Activated CD8-positive, alpha-beta memory T cell treated with anti-CD3 and anti-CD28 coated beads, Interleukin-2, amount 10 ng/mL, durations not matched to agents 7 days and 5 days (primary cell): ENCODE results near the gene TMEM126B. TPM values are rescaled to one million over a fixed set of nuclear protein-coding genes. Genes with fewer than 3 reads are reported as not detected.
A peak's percentile ranks its signal among the peaks of the same experiment; 100 is the strongest.
"Not testable (repeated sequence)": the region's sequence is repeated elsewhere in the genome, so short reads cannot be mapped to it uniquely, and the experiment has no call there.

Experiments
- ATAC-seq: fragments of 150-1000 bp; cut with Tn5 transposase; one replicate; pipeline ENCODE4 v1.10.0; 2021; ENCODE audit warnings: moderate library complexity
- CTCF ChIA-PET: fragments of 350-600 bp; sonication (Branson Sonifier 250); formaldehyde crosslinking; loops from one replicate; lab custom pipeline; 2021; ENCODE audit warnings: antibody characterized with exemption; lab: Charles Lee
- DNase-seq: peaks from one replicate; pipeline ENCODE4 v3.0.0-alpha.2; 2020
- H3K27ac Mint-ChIP-seq: one replicate; pipeline ENCODE4 v1.8.0; 2021; ENCODE audit warnings: mild to moderate bottlenecking, mixed read lengths
- H3K27me3 Mint-ChIP-seq: one replicate; pipeline ENCODE4 v1.8.0; 2021; ENCODE audit warnings: mixed read lengths
- H3K36me3 Mint-ChIP-seq: one replicate; pipeline ENCODE4 v1.8.0; 2021; ENCODE audit warnings: mild to moderate bottlenecking, mixed read lengths
- H3K4me1 Mint-ChIP-seq: one replicate; pipeline ENCODE4 v1.8.0; 2021; ENCODE audit warnings: mixed read lengths
- H3K4me3 Mint-ChIP-seq: one replicate; pipeline ENCODE4 v1.8.0; 2021; ENCODE audit warnings: mild to moderate bottlenecking, moderate library complexity, mixed read lengths
- H3K9me3 Mint-ChIP-seq: one replicate; pipeline ENCODE4 v1.8.0; 2022; ENCODE audit warnings: low read depth, mixed read lengths
- total RNA-seq, 2 experiments: library from RNA; stranded (reverse); gene quantifications; one replicate each; pipeline ENCODE4 v1.2.3, GENCODE V29; 2021

Gene TMEM126B
- 10 to 100 TPM; 49.3 to 63.1 TPM for total RNA-seq

DNA sequence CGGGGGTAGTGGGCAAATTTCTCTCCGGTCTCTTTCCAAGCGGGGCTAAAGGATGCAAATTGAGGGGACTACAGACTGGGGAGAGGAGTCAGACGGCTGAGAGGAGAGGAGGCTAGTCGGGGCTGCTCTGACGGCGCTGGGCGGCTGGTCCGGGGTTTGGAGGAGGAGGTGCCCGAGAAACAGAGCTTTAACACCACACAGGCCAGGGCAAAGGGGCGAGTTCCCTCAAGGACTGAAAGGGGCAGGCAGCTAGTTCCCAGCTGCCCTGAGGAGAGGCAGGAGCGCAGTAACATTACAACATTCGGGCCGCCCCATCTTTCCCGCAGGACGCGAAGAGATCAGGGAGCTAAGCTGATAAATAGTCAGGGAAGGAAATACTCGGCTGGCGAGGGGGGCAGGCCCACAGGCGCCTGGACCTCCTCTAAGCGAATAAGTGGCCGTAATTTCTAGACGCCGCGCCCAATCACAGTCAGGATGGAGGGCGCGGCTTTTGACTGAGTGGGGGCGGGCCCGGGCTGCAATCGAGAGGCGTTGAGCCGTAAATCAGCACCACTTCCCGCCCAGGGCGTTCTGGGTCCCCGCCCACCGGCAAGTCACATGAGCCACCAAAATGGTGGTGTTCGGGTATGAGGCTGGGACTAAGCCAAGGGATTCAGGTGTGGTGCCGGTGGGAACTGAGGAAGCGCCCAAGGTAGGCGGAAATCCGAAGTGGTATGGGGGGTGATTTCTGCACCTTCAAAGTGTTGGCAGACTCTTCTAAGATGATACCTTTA is at the start of gene TMEM126B:
Gene TMEM126B (plus strand): TSS at position 596 of the 773 bp plus-strand sequence. CDS start 15 bp downstream, at position 611.
- Mint-ChIP-seq H3K36me3 (peaks cover 15% of the 10 kb centered on the region), H3K9me3 (no peaks in the 10 kb centered on the region), H3K4me3 (peak within 1 kb of the TSS; percentile 91), H3K27ac (peak within 1 kb of the TSS; percentile 91), H3K4me1 (peaks cover 38% of the 10 kb centered on the region), H3K27me3 (peaks cover 2% of the 10 kb centered on the region)
- ATAC-seq = peak; percentile 99
- peak; percentile 99 for DNase-seq
- CTCF ChIA-PET = interaction anchor here (0.7 to 1.7 kb wide), 7 partner anchors 9 to 227 kb away, joined by 3 to 6 read pairs (median 5); partner anchors contain the start of genes CCDC83 and TMEM126A

DNA sequence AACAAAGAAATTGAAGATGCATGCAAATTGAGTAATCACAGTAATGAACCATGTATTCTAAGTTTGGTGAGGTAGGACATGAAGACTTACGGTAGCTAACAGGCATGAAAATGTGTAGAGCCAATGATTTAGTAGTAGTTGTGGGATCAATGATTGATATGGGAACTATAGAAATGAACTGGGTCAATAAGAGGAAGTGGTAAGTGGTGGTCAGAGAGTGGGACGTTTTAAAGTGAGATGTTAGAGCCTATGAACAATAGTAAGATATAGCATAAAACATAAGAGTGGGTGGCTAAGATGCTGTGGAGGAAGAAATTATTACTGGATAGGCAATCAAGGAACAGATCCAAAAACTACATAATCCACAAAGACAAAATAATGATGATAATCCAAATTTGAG is 46.3 kb upstream of the TMEM126B start:
- Mint-ChIP-seq H3K9me3 (peaks cover 2% of the 10 kb centered on the region), H3K4me3 (no peak overlapping the region), H3K27me3 (peaks cover 21% of the 10 kb centered on the region), H3K27ac (no peak overlapping the region), H3K4me1 (peaks cover 7% of the 10 kb centered on the region), H3K36me3 (no peaks in the 10 kb centered on the region)
- no peak for DNase-seq
- CTCF ChIA-PET = no interaction called here
- no peak for ATAC-seq

DNA sequence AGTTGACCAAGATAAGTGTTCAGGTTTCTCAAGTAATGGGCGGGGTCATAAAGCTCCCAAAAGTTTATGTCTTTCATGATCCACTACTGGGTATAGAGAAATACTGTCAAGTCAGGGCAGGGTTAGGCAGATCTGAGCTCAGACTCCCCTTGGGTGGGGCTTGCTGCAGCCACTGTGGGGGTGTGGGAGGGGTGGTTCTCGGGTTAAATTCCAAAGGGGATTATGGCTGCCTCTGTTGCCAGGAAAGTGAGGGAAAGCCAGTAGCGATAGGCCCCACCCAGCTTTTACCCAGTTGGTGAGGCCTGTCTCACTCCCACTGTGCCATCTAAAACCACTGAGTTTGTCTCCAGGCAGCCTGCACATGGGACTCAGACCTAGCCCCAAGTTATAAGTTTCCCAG is 39.0 kb upstream of the TMEM126B start:
- CTCF ChIA-PET = interaction anchor here (1.3 kb wide), 2 partner anchors 75 to 1031 kb away, joined by 3 to 4 read pairs; partner anchors contain the start of gene CREBZF
- H3K27me3 Mint-ChIP-seq = peaks cover 24% of the 10 kb centered on the region
- no peaks in the 10 kb centered on the region for H3K9me3 Mint-ChIP-seq
- peaks cover 1% of the 10 kb centered on the region for H3K36me3 Mint-ChIP-seq
- no peaks in the 10 kb centered on the region for H3K4me1 Mint-ChIP-seq
- DNase-seq = no peak
- no peak overlapping the region for H3K27ac Mint-ChIP-seq
- no peak for ATAC-seq
- no peak overlapping the region for H3K4me3 Mint-ChIP-seq

DNA sequence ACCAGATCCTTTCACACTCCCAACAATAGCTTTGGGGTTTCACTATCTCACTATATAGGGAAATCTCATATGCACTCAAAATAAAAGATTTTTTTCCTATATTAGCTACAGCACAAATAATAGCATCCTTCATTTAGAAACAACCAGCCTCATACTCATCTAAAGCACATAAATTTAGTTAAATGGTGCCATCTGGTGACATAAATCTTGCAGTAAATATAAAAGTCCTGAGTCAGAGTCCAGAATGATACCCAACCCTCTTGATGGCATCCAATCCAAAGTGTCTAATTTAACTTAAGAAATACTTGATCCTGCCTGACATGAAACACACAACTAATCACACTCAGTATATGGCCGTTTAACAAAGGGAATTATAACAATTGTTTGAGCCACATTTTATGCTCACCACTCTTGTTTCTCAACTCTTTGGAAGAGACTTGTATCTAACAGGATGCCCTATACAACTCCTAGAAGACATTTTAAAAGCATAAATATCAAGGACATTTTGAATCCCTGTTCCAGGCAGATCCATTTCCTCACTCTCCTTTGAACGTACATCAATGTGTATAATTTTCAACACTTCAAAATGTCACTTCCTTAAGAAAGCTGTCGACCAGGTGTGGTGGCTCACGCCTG is 37.4 kb upstream of the TMEM126B start:
- DNase-seq (no peak), ATAC-seq (no peak)
- Mint-ChIP-seq H3K27ac (no peak overlapping the region), H3K27me3 (peaks cover 11% of the 10 kb centered on the region), H3K9me3 (no peaks in the 10 kb centered on the region), H3K4me3 (no peak overlapping the region), H3K4me1 (no peaks in the 10 kb centered on the region), H3K36me3 (peaks cover 1% of the 10 kb centered on the region)
- CTCF ChIA-PET = interaction anchor here (1.0 to 1.2 kb wide), 2 partner anchors 14 to 1033 kb away, joined by 3 to 4 read pairs; no protein-coding TSS in a partner anchor

DNA sequence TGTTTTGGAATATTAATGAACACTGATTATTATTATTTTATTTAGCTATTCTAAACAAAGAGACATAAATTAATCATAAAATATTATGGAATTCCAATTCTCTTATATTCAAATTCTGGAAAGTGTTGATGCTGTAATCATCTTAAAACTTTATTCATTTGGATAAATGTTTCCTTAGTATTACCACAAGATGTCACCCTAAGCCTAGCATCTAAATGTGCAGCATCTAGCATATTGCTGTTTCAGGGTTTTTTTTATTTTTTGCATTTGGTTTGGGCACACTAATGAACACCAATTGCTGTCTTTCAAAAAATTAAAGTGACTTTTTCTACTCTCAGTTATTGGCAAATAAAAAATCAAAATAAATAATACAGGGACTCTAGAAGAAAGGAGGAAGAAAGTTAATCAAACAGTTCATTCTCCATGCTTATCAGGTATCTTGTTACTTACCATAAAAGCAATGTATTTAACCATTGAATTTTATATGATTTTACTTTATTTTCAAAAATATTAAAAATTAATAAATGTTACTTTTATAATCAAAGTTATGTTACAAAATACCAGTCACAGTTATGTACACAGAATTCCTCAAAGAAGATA is 33.0 kb upstream of the TMEM126B start:
- no peak overlapping the region for H3K4me3 Mint-ChIP-seq
- no peaks in the 10 kb centered on the region for H3K36me3 Mint-ChIP-seq
- peak; percentile 36 for ATAC-seq

DNA sequence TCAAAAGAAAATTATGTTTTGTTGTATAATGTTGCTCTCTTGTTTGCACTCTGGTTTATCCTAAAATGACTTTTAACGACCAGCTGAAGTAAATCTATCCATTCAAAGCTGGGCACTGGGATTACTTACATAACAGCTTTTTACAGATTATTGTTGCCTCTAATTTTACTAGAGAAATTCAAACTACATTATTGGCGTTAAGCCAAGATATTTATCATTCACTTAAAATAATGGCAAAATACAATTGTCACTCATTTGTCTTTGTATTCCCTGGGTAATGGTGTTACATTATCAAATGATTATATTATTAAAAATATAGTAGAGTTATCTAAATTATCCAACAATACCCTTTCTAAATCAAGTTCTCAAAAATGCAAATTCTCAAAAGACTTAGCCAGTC is 31.5 kb upstream of the TMEM126B start:
- CTCF ChIA-PET = interaction anchor here (1.0 to 1.1 kb wide), 2 partner anchors 67 to 258 kb away, joined by 3 read pairs; partner anchors contain the start of gene CCDC83
- H3K4me1 Mint-ChIP-seq = peaks cover 2% of the 10 kb centered on the region
- no peak overlapping the region for H3K27ac Mint-ChIP-seq
- peaks cover 3% of the 10 kb centered on the region for H3K27me3 Mint-ChIP-seq
- no peaks in the 10 kb centered on the region for H3K36me3 Mint-ChIP-seq
- no peaks in the 10 kb centered on the region for H3K9me3 Mint-ChIP-seq
- ATAC-seq = no peak
- H3K4me3 Mint-ChIP-seq = no peak overlapping the region
- no peak for DNase-seq

More for the DNA sequence above, 33.0 kb upstream of the TMEM126B start:
- H3K4me1 Mint-ChIP-seq = peaks cover 2% of the 10 kb centered on the region
- DNase-seq = no peak
- H3K27ac Mint-ChIP-seq = no peak overlapping the region
- CTCF ChIA-PET = interaction anchor here (0.7 to 1.1 kb wide), 7 partner anchors 97 to 1244 kb away, joined by 3 to 6 read pairs (median 3); partner anchors contain the start of gene CCDC83
- H3K9me3 Mint-ChIP-seq = no peaks in the 10 kb centered on the region
- peaks cover 3% of the 10 kb centered on the region for H3K27me3 Mint-ChIP-seq

DNA sequence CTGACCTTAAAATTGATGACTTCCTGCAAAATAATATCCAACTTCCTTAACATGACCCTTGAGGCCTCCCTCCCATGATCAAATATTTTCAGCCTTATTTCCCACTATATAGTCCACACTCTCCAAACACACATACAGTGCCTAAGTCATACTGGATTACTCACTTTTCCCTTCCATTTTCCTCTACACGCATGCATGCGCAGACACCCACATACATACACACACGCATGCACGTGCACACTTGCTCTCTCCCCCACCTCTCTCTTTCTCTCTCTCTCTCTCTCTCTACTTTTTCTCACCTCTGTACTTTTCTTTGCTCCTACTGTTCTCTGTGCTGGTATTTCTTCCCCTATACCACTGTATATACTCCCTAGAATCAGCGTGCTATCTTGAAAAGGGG is 29.3 kb upstream of the TMEM126B start:
- Mint-ChIP-seq H3K27me3 (no peaks in the 10 kb centered on the region), H3K4me1 (peaks cover 2% of the 10 kb centered on the region), H3K4me3 (no peak overlapping the region), H3K36me3 (no peaks in the 10 kb centered on the region), H3K27ac (no peak overlapping the region), H3K9me3 (no peaks in the 10 kb centered on the region)
- ATAC-seq (no peak), DNase-seq (no peak)
- CTCF ChIA-PET = no interaction called here

DNA sequence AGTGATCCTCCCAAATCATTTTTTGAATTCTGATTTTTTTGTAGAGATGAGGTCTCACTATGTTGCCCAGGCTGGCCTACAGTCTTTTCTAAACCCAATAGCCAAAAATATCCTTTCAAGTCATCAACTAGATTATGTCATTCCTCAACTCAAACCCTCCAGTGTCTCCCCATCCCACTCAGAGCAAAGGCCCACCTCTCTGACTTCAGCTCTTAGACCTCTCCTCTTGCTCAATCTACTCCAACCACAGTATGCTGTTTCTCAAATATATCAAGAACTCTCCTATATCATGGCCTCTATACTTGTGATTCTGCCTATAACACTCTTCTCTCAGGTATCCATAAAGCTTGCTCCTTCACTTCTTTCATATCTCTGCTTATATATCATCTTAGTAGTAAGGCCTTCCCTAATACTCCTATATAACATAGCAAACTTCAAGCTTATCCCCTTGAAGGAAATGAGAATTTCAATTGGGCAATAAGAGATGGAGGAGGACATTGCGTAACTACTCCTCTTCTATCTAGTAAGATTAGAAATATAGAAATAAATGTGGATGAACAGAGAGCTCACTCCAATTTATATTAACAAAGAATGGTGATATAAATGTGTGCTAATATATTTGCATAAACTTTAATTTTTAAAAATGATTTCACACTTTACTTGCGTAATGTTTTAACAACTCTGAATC is 25.7 kb upstream of the TMEM126B start:
- ATAC-seq (no peak), DNase-seq (no peak)
- H3K27me3 Mint-ChIP-seq = no peaks in the 10 kb centered on the region
- no peak overlapping the region for H3K27ac Mint-ChIP-seq
- H3K4me1 Mint-ChIP-seq = peaks cover 6% of the 10 kb centered on the region
- CTCF ChIA-PET = no interaction called here
- H3K4me3 Mint-ChIP-seq = no peak overlapping the region
- H3K36me3 Mint-ChIP-seq = no peaks in the 10 kb centered on the region
- H3K9me3 Mint-ChIP-seq = no peaks in the 10 kb centered on the region

DNA sequence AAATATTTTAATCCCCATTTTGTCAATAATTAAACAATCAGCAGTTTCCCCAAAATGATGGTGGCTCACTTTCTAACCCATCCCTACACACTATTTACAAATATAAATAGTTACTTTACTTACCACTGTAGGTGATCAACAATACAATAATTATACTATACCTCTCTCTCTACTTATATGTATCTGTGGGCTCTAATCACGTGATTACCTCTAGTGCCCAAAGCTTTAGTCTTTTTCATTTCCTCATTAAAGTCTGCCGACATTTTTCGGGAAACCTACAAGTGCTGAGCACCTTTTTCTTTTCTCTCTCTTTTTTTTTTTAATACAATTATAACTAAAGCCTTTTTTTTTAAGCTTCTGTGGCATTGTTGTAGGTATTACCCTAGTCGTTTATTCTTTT is 25.2 kb upstream of the TMEM126B start:
- Mint-ChIP-seq H3K27me3 (no peaks in the 10 kb centered on the region), H3K9me3 (no peaks in the 10 kb centered on the region), H3K4me1 (peaks cover 6% of the 10 kb centered on the region), H3K4me3 (no peak overlapping the region), H3K27ac (no peak overlapping the region), H3K36me3 (no peaks in the 10 kb centered on the region)
- no peak for ATAC-seq
- DNase-seq = no peak
- CTCF ChIA-PET = no interaction called here

DNA sequence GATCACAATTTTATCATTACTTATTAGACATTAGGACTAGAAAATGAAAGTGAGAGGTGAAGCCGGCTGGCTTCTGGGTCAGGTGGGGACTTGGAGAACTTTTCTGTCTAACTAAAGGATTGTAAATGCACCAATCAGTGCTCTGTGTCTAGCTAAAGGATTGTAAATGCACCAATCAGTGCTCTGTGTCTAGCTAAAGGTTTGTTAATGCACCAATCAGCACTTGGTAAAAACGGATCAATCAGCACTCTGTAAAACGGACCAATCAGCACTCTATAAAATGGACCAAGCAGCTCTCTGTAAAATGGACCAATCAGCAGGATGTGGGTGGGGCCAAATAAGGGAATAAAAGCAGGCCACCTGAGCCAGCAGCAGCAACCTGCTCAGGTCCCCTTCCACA is 22.2 kb upstream of the TMEM126B start:
- ATAC-seq, H3K36me3 Mint-ChIP-seq, H3K27ac Mint-ChIP-seq, H3K9me3 Mint-ChIP-seq, H3K27me3 Mint-ChIP-seq, H3K4me3 Mint-ChIP-seq, CTCF ChIA-PET, DNase-seq: not testable (repeated sequence)
- H3K4me1 Mint-ChIP-seq = peaks cover 11% of the 10 kb centered on the region

DNA sequence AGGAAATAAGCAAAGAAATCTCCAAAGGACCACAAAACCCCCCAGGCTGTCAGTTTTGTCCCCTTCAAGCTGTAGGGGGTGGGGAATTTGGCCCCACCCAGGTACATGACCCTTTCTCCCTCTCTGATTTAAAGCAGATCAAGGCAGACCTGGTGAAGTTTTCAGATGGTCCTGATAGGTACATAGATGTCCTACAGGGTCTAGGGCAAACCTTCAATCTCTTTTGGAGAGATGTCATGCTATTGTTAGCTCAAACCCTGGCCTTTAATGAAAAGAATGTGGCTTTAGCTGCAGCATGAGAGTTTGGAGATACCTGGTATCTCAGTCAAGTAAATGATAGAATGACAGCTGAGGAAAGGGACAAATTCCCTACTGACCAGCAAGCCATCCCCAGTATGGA is 19.8 kb upstream of the TMEM126B start:
- H3K4me1 Mint-ChIP-seq = peaks cover 11% of the 10 kb centered on the region
- H3K27ac Mint-ChIP-seq, DNase-seq, ATAC-seq, H3K9me3 Mint-ChIP-seq, H3K36me3 Mint-ChIP-seq, CTCF ChIA-PET, H3K27me3 Mint-ChIP-seq, H3K4me3 Mint-ChIP-seq: not testable (repeated sequence)

DNA sequence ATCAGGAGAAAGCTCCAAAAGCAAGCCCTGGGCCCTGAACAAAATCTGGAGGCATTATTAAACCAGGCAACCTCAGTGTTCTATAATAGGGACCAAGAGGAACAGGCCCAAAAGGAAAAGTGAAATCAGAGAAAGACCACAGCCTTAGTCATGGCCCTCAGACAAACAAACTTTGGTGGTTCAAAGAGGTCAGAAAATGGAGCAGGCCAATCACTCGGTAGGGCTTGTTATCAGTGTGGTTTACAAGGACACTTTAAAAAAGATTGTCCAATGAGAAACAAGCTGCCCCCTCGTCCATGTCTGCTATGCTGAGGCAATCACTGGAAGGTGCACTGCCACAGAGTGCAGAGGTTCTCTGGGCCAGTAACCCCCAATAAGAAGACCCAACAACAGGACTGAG is 19.1 kb upstream of the TMEM126B start:
- H3K4me1 Mint-ChIP-seq = peaks cover 11% of the 10 kb centered on the region
- DNase-seq, CTCF ChIA-PET, H3K36me3 Mint-ChIP-seq, H3K9me3 Mint-ChIP-seq, ATAC-seq, H3K27ac Mint-ChIP-seq, H3K4me3 Mint-ChIP-seq, H3K27me3 Mint-ChIP-seq: not testable (repeated sequence)

DNA sequence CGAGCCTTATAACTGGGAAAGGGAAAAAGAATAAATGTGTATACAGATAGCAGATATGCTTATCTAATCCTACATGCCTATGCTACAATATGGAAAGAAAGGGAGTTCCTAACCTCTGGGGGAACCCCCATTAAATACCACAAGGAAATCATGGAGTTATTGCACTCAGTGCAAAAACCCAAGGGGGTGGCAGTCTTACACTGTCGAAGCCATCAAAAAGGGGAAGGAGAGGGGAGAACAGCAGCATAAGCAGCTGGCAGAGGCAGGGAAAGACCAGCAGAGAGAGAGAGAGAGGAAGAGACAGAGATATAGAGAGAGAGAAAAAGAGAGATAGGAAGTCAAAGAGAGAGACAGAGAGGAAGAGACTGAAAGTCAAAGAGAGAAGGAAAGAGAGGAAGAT is 16.8 kb upstream of the TMEM126B start:
- not testable (repeated sequence) for H3K4me1 Mint-ChIP-seq, H3K36me3 Mint-ChIP-seq, H3K4me3 Mint-ChIP-seq

More for the DNA sequence above, 16.8 kb upstream of the TMEM126B start:
- H3K9me3 Mint-ChIP-seq, H3K27me3 Mint-ChIP-seq, DNase-seq, ATAC-seq, CTCF ChIA-PET, H3K27ac Mint-ChIP-seq: not testable (repeated sequence)
